IMR-90 (cell line): Measurements from ENCODE around the gene CCSER1. TPM values are rescaled to one million over a fixed set of nuclear protein-coding genes. Genes with fewer than 3 reads are reported as not detected.

ENCODE experiments used
- ATAC-seq: fragments of 200-7000 bp; cut with Tn5 transposase; 2 replicates; pipeline ENCODE4 v1.9.1; 2020; ENCODE audit warnings: low read depth, mild to moderate bottlenecking, moderate library complexity
- BruUV-seq: library from RNA; stranded (reverse); fragments of 400-500 nt; replicated peaks from 2 replicates; lab custom pipeline; 2021; lab: Mats Ljungman, UMichigan
- CTCF ChIA-PET: fragments of 300-600 bp; formaldehyde crosslinking; extraction: SDS; loops from one replicate; lab custom pipeline; 2021; ENCODE audit warnings: antibody characterized with exemption; lab: Yijun Ruan, JAX
- POLR2A ChIA-PET: fragments of 300-600 bp; sonication (Branson Sonifier 250); formaldehyde crosslinking; loops from one replicate; lab custom pipeline; 2022; ENCODE audit warnings: antibody characterized with exemption; ENCODE audit not compliant: unreplicated experiment; lab: Charles Lee
- DNase-seq: peaks from one replicate; pipeline ENCODE4 v3.0.0; 2013
- H2AFZ ChIP-seq: replicated peaks from 2 replicates; pipeline ENCODE3; 2013; ENCODE audit warnings: low read length, mild to moderate bottlenecking; ENCODE audit not compliant: poor library complexity
- H2AK5ac ChIP-seq: 2 replicates; pipeline ENCODE4 v1.6.1; 2013; ENCODE audit warnings: low read depth, low read length, inconsistent platforms
- H2AK9ac ChIP-seq: replicated peaks from 2 replicates; pipeline ENCODE3; 2013; ENCODE audit warnings: mild to moderate bottlenecking, low read depth, low read length, moderate library complexity; ENCODE audit not compliant: poor library complexity
- H2BK120ac ChIP-seq: 2 replicates; pipeline ENCODE4 v1.6.1; 2013; ENCODE audit warnings: low read depth, low read length, inconsistent platforms
- H2BK15ac ChIP-seq: 3 replicates; pipeline ENCODE4 v1.6.1; 2013; ENCODE audit warnings: low read depth, low read length, inconsistent platforms
- H2BK20ac ChIP-seq: 2 replicates; pipeline ENCODE4 v1.6.1; 2013; ENCODE audit warnings: low read depth, mild to moderate bottlenecking, inconsistent platforms, low read length, moderate library complexity
- H2BK5ac ChIP-seq: 2 replicates; pipeline ENCODE4 v1.6.1; 2013; ENCODE audit warnings: mild to moderate bottlenecking, low read depth, low read length, inconsistent platforms; ENCODE audit not compliant: poor library complexity, severe bottlenecking
- H3K14ac ChIP-seq: replicated peaks from 2 replicates; pipeline ENCODE4 v1.6.1; 2013; ENCODE audit warnings: low read depth, low read length, inconsistent platforms
- H3K18ac ChIP-seq: 2 replicates; pipeline ENCODE4 v1.6.1; 2013; ENCODE audit warnings: low read depth, low read length, control low read depth
- H3K23ac ChIP-seq: 2 replicates; pipeline ENCODE4 v1.6.1; 2013; ENCODE audit warnings: low read depth, low read length, inconsistent platforms
- H3K27ac ChIP-seq: 2 replicates; pipeline ENCODE4 v1.5.1; 2013; ENCODE audit warnings: mild to moderate bottlenecking, control low read depth, low read length; ENCODE audit not compliant: insufficient read depth
- H3K27me3 ChIP-seq: 2 replicates; pipeline ENCODE4 v1.6.1; 2013; ENCODE audit warnings: low read length; ENCODE audit not compliant: control insufficient read depth, insufficient read depth
- H3K36me3 ChIP-seq: 2 replicates; pipeline ENCODE4 v1.6.1; 2013; ENCODE audit warnings: low read length, mixed read lengths; ENCODE audit not compliant: control insufficient read depth, insufficient read depth
- H3K4ac ChIP-seq: 2 replicates; pipeline ENCODE4 v1.6.1; 2013; ENCODE audit warnings: low read depth, low read length, inconsistent platforms
- H3K4me1 ChIP-seq: 2 replicates; pipeline ENCODE4 v1.6.1; 2013; ENCODE audit warnings: low read length, mixed read lengths; ENCODE audit not compliant: control insufficient read depth, insufficient read depth
- H3K4me2 ChIP-seq: 2 replicates; pipeline ENCODE4 v1.6.1; 2013; ENCODE audit warnings: low read depth, mild to moderate bottlenecking, control low read depth, low read length, moderate library complexity
- H3K4me3 ChIP-seq: 2 replicates; pipeline ENCODE4 v1.5.1; 2013; ENCODE audit warnings: low read depth, mild to moderate bottlenecking, control low read depth, low read length, moderate library complexity; ENCODE audit not compliant: insufficient read depth
- H3K56ac ChIP-seq: 2 replicates; pipeline ENCODE4 v1.6.1; 2013; ENCODE audit warnings: low read length, inconsistent platforms; ENCODE audit not compliant: insufficient read depth; ENCODE audit errors: extremely low read depth
- H3K79me1 ChIP-seq, 2 experiments: 2 replicates each; pipeline ENCODE4 v1.6.1; 2013; ENCODE audit warnings: low read length in 2 of 2, inconsistent platforms in 1 of 2, low read depth in 1 of 2
- H3K9ac ChIP-seq: 2 replicates; pipeline ENCODE4 v1.6.1; 2013; ENCODE audit warnings: low read depth, low read length, control low read depth
- H3K9me1 ChIP-seq: 2 replicates; pipeline ENCODE4 v1.6.1; 2013; ENCODE audit warnings: low read length, inconsistent platforms; ENCODE audit not compliant: insufficient read depth
- H3K9me3 ChIP-seq: 2 replicates; pipeline ENCODE4 v1.6.1; 2013; ENCODE audit warnings: low read length; ENCODE audit not compliant: control insufficient read depth, insufficient read depth
- H4K20me1 ChIP-seq: 2 replicates; pipeline ENCODE4 v1.6.1; 2013; ENCODE audit warnings: low read length, inconsistent platforms; ENCODE audit not compliant: insufficient read depth
- H4K5ac ChIP-seq: 2 replicates; pipeline ENCODE4 v1.6.1; 2013; ENCODE audit warnings: mild to moderate bottlenecking, low read depth, low read length, control low read depth
- H4K8ac ChIP-seq, 2 experiments: 2 replicates each; pipeline ENCODE4 v1.6.1; 2013; ENCODE audit warnings: low read depth in 2 of 2, low read length in 2 of 2, control low read depth in 1 of 2, inconsistent platforms in 1 of 2
- H4K91ac ChIP-seq: 2 replicates; pipeline ENCODE4 v1.6.1; 2013; ENCODE audit warnings: low read depth, low read length, inconsistent platforms; ENCODE audit not compliant: insufficient read depth
- BHLHE40 ChIP-seq: fragments of 150-350 bp; IDR thresholded peaks from 2 replicates; pipeline ENCODE4 v1.6.1; 2016; ENCODE audit warnings: mild to moderate bottlenecking, low read depth, low read length
- CEBPB ChIP-seq: IDR thresholded peaks from 2 replicates; pipeline ENCODE4 v1.6.1; 2012; ENCODE audit warnings: low read depth, low read length, improper control_type of control experiment
- CHD1 ChIP-seq: IDR thresholded peaks from 2 replicates; pipeline ENCODE4 v1.6.1; 2012; ENCODE audit warnings: low read depth, low read length, improper control_type of control experiment
- CTCF ChIP-seq: conservative IDR thresholded peaks from 2 replicates; pipeline ENCODE4 v1.5.1; 2012; ENCODE audit warnings: mild to moderate bottlenecking, low read depth, low read length, improper control_type of control experiment
- ELK1 ChIP-seq: fragments of 150-350 bp; IDR thresholded peaks from 2 replicates; pipeline ENCODE4 v1.6.1; 2016; ENCODE audit warnings: low read depth, mild to moderate bottlenecking, low read length, moderate library complexity, borderline replicate concordance
- FOS ChIP-seq: fragments of 150-350 bp; IDR thresholded peaks from 2 replicates; pipeline ENCODE4 v1.6.1; 2016; ENCODE audit warnings: low read depth, low read length
- MAFK ChIP-seq: IDR thresholded peaks from 2 replicates; pipeline ENCODE4 v1.6.1; 2012; ENCODE audit warnings: low read depth, low read length, improper control_type of control experiment
- MAZ ChIP-seq: IDR thresholded peaks from 2 replicates; pipeline ENCODE4 v1.6.1; 2012; ENCODE audit warnings: low read depth, mild to moderate bottlenecking, low read length, improper control_type of control experiment, moderate library complexity, borderline replicate concordance
- MXI1 ChIP-seq: IDR thresholded peaks from 2 replicates; pipeline ENCODE4 v1.6.1; 2012; ENCODE audit warnings: low read depth, mild to moderate bottlenecking, low read length, moderate library complexity, borderline replicate concordance
- NFE2L2 ChIP-seq: fragments of 150-350 bp; IDR thresholded peaks from 2 replicates; pipeline ENCODE4 v1.6.1; 2016; ENCODE audit warnings: low read depth, mild to moderate bottlenecking, low read length
- POLR2A ChIP-seq: IDR thresholded peaks from 2 replicates; pipeline ENCODE4 v1.6.1; 2012; ENCODE audit warnings: mild to moderate bottlenecking, low read depth, low read length
- RAD21 ChIP-seq: IDR thresholded peaks from 2 replicates; pipeline ENCODE4 v1.6.1; 2012; ENCODE audit warnings: low read length, improper control_type of control experiment
- RCOR1 ChIP-seq: IDR thresholded peaks from 2 replicates; pipeline ENCODE4 v1.6.1; 2012; ENCODE audit warnings: mild to moderate bottlenecking, low read length, improper control_type of control experiment; ENCODE audit not compliant: insufficient replicate concordance
- RFX5 ChIP-seq: IDR thresholded peaks from 2 replicates; pipeline ENCODE4 v1.8.0; 2012; ENCODE audit warnings: low read depth, mild to moderate bottlenecking, low read length, moderate library complexity
- SMC3 ChIP-seq: fragments of 150-350 bp; IDR thresholded peaks from 2 replicates; pipeline ENCODE4 v1.6.1; 2016; ENCODE audit warnings: low read depth, mild to moderate bottlenecking, antibody characterized with exemption, low read length, moderate library complexity
- USF2 ChIP-seq: fragments of 150-350 bp; IDR thresholded peaks from 2 replicates; pipeline ENCODE4 v1.6.1; 2017; ENCODE audit warnings: mild to moderate bottlenecking, antibody characterized with exemption, low read length, low read depth
- WGBS, 2 experiments: methylation state at CpG; one replicate each; pipeline versions ENCODE4 v1.1.5 to v1.1.7; 2013; ENCODE audit warnings: missing lambda C conversion rate in 2 of 2; ENCODE audit not compliant: insufficient read length in 1 of 2; ENCODE audit errors: extremely low coverage in 2 of 2; 5-methylcytosine and 5-hydroxymethylcytosine counted together
- dilution Hi-C: fragments of 300-500 bp; cut with HindIII; formaldehyde crosslinking; loops from one replicate; pipeline ENCODE4 v1.14.3; 2018; ENCODE audit warnings: low sequenced_read_pairs; ENCODE audit not compliant: unreplicated experiment
- in situ Hi-C: fragments of 300-500 bp; cut with MboI; formaldehyde crosslinking; loops from 3 replicates; pipeline ENCODE4 v1.14.3; 2019; ENCODE audit warnings: low sequenced_read_pairs, inconsistent platforms, mixed read lengths
- intact Hi-C: fragments of 100-400 bp; cut with micrococcal nuclease; formaldehyde crosslinking; loops from 2 replicates; pipeline ENCODE4 v1.10.0; 2022
- polyA plus RNA-seq, 3 experiments: library from polyadenylated mRNA; depleted of rRNA; stranded (reverse); fragments of >200 nt; gene quantifications; 2 replicates each; pipeline ENCODE4 v1.2.3, GENCODE V29; 2012; ENCODE audit warnings: low replicate concordance in 1 of 3
- total RNA-seq: library from RNA; depleted of rRNA; stranded (reverse); fragments of >200 nt; gene quantifications from 2 replicates; pipeline ENCODE4 v1.2.3, GENCODE V29; 2012

The CCSER1 gene
- total and polyA plus RNA-seq, 2 of the 4 experiments (the other 2 are of a cell fraction) = not detected

GRCh38 chr4:90457817-90458216 lies 330.6 kb downstream of the CCSER1 start:
- ATAC-seq (no peak), DNase-seq (no peak)
- TF ChIP-seq SMC3 (no peak), MXI1 (no peak), CHD1 (no peak), RCOR1 (no peak), NFE2L2 (no peak), CTCF (no peak), RFX5 (no peak), RAD21 (no peak), BHLHE40 (no peak), USF2 (no peak), FOS (no peak), CEBPB (no peak), POLR2A (no peak), MAZ (no peak), MAFK (no peak), ELK1 (no peak)
- Histone ChIP-seq H3K4me2 (no peak overlapping the region), H3K9ac (no peak overlapping the region), H3K14ac (no peak overlapping the region), H2BK120ac (no peak overlapping the region), H4K5ac (no peak overlapping the region), H3K4me3 (no peak overlapping the region), H3K56ac (no peak overlapping the region), H3K9me3 (peaks cover 9% of the 10 kb centered on the region), H3K36me3 (no peaks in the 10 kb centered on the region), H3K18ac (no peak overlapping the region), H2BK20ac (no peak overlapping the region), H3K27me3 (no peaks in the 10 kb centered on the region), H4K8ac (no peak overlapping the region), H3K23ac (no peak overlapping the region), H3K27ac (no peak overlapping the region), H3K4me1 (no peaks in the 10 kb centered on the region), H2AK5ac (no peak overlapping the region), H2AK9ac (no peak overlapping the region), H4K91ac (no peak overlapping the region), H3K4ac (no peak overlapping the region), H2BK15ac (no peak overlapping the region), H2BK5ac (no peak overlapping the region), H3K9me1 (no peaks in the 10 kb centered on the region), H3K79me1 (no peaks in the 10 kb centered on the region), H2AFZ (no peak overlapping the region), H4K20me1 (no peaks in the 10 kb centered on the region)
- ChIA-PET CTCF (no interaction called here), POLR2A (no interaction called here)
- BruUV-seq = no TSS peak
- intact Hi-C loops = no loop called here
- in situ Hi-C loops = no loop called here
- dilution Hi-C loops = no loop called here
- 48% methylated on average over 3 of the region's 6 CpGs; no CpG with 5 or more reads in 1 of the 2 experiments for WGBS, 2 experiments
